Endometrium (tissue), 2 donors: ENCODE measurements around the gene WNT16.
"Not testable (repeated sequence)": the region's sequence is repeated elsewhere in the genome, so short reads cannot be mapped to it uniquely, and the experiment has no call there.

Experiments
- FAIRE-seq: peaks from 2 replicates; lab custom pipeline; 2012; peaks lifted over from hg19 to GRCh38; lab: Jason Lieb, UNC
- donor health status: control.
- donor health status: control.

WNT16 gene

GRCh38 chr7:121328508-121329190 is at the start of gene WNT16:
Gene WNT16, plus strand, starts transcription at chr7:121329000. Its CDS starts 293 bp downstream, at chr7:121329293.
- FAIRE-seq: no peak

- FAIRE-seq: no peak
Observed at GRCh38 chr7:121279060-121279620, 49.7 kb upstream of the WNT16 start.

GRCh38 chr7:121279822-121280221 is 49.0 kb upstream of the WNT16 start:
- FAIRE-seq: no peak

GRCh38 chr7:121280656-121281055 is 48.1 kb upstream of the WNT16 start:
- FAIRE-seq: no peak

GRCh38 chr7:121282129-121282528 is 46.7 kb upstream of the WNT16 start:
- FAIRE-seq: no peak

- no peak for FAIRE-seq
Observed at GRCh38 chr7:121285066-121285667, 43.6 kb upstream of the WNT16 start.

GRCh38 chr7:121286186-121286585 is 42.6 kb upstream of the WNT16 start:
- FAIRE-seq: no peak

GRCh38 chr7:121286742-121287734 is 41.8 kb upstream of the WNT16 start:
- FAIRE-seq: no peak

- no peak for FAIRE-seq
Observed at GRCh38 chr7:121288894-121289293, 39.9 kb upstream of the WNT16 start.

GRCh38 chr7:121289930-121290329 is 38.9 kb upstream of the WNT16 start:
- FAIRE-seq: not testable (repeated sequence)

- no peak for FAIRE-seq
Observed at GRCh38 chr7:121294448-121294992, 34.3 kb upstream of the WNT16 start.

- FAIRE-seq: no peak
Observed at GRCh38 chr7:121297843-121298242, 31.0 kb upstream of the WNT16 start.

GRCh38 chr7:121298831-121299239 is 30.0 kb upstream of the WNT16 start:
- FAIRE-seq: no peak

- no peak for FAIRE-seq
Observed at GRCh38 chr7:121300685-121301420, 27.9 kb upstream of the WNT16 start.

GRCh38 chr7:121301446-121302213 is 27.2 kb upstream of the WNT16 start:
- FAIRE-seq: no peak

- FAIRE-seq: no peak
Observed at GRCh38 chr7:121302214-121302745, 26.5 kb upstream of the WNT16 start.

GRCh38 chr7:121303422-121304101 is 25.2 kb upstream of the WNT16 start:
- FAIRE-seq: no peak

- no peak for FAIRE-seq
Observed at GRCh38 chr7:121304102-121304658, 24.6 kb upstream of the WNT16 start.

GRCh38 chr7:121305109-121305508 is 23.7 kb upstream of the WNT16 start:
- FAIRE-seq: no peak
